Transverse colon (tissue), 4 donors: ENCODE results near the gene BBIP1. TPM values are rescaled to one million over a fixed set of nuclear protein-coding genes. Genes with fewer than 3 reads are reported as not detected.

ENCODE experiments used
- DNase-seq: peaks from one replicate; pipeline ENCODE4 v3.0.0-alpha.2; 2019
- H3K27ac ChIP-seq, 4 donors: fragments of 200-600 bp; sonication (generic); 2 replicates each; pipeline ENCODE4 v1.5.1; 2016 to 2018; ENCODE audit warnings: inconsistent platforms in 4 of 4
- H3K27me3 ChIP-seq: fragments of 200-600 bp; sonication (generic); 2 replicates; pipeline ENCODE4 v1.5.1; 2017; ENCODE audit warnings: inconsistent platforms
- H3K36me3 ChIP-seq, 4 donors: fragments of 200-600 bp; sonication (generic); 2 replicates each; pipeline ENCODE4 v1.5.1; 2017 to 2019; ENCODE audit warnings: inconsistent platforms in 4 of 4
- H3K4me1 ChIP-seq, 4 donors: fragments of 200-600 bp; sonication (generic); 2 replicates each; pipeline ENCODE4 v1.5.1; 2017 to 2020; ENCODE audit warnings: inconsistent platforms in 4 of 4
- H3K4me3 ChIP-seq, 4 donors: fragments of 200-600 bp; sonication (generic); 1 replicate in 1 of 4; 2 replicates in 3 of 4; pipeline versions ENCODE4 v1.5.1 to v1.6.1; 2017 to 2019; ENCODE audit warnings: inconsistent platforms in 4 of 4
- H3K9me3 ChIP-seq, 2 donors: fragments of 200-600 bp; sonication (generic); 2 replicates each; pipeline ENCODE4 v1.5.1; 2017 to 2019; ENCODE audit warnings: inconsistent platforms in 2 of 2
- EP300 ChIP-seq: sonication (generic); formaldehyde crosslinking; IDR thresholded peaks from one replicate; pipeline ENCODE4 v1.6.1; 2017; ENCODE audit warnings: antibody characterized with exemption, low read depth
- POLR2A ChIP-seq: fragments of 450-650 bp; IDR thresholded peaks from one replicate; pipeline ENCODE4 v1.6.1; 2016; ENCODE audit warnings: antibody characterized with exemption, mild to moderate bottlenecking, moderate library complexity
- POLR2AphosphoS5 ChIP-seq, 3 donors: sonication (generic); formaldehyde crosslinking; IDR thresholded peaks; one replicate each; pipeline ENCODE4 v1.6.1; 2016; ENCODE audit warnings: antibody characterized with exemption in 3 of 3
- WGBS, 2 donors: methylation state at CpG; one replicate each; pipeline ENCODE4 v1.1.5; 2018; ENCODE audit warnings: low coverage in 1 of 2; 5-methylcytosine and 5-hydroxymethylcytosine counted together
- in situ Hi-C, 4 donors: fragments of 200-750 bp; cut with MboI; loops; one replicate each; pipeline versions ENCODE4 v1.15.0 to v1.15.1; 2017; ENCODE audit warnings: low sequenced_read_pairs in 3 of 4, low pct_ligation_motif_present in 1 of 4, low pct_unique_long_range_greater_than_20kb in 1 of 4
- intact Hi-C: fragments of 100-400 bp; cut with DNase I; formaldehyde crosslinking; loops from one replicate; pipeline ENCODE4 v1.15.1; 2023; ENCODE audit warnings: low total_unique reads
- total RNA-seq, 4 donors: library from RNA; depleted of rRNA; stranded (reverse); fragments of >200 nt; gene quantifications; one replicate each; pipeline ENCODE4 v1.1.0, GENCODE V29; 2016
- TF ChIP-seq, protein P1 (sequence below), 5 experiments: fragments of 200-600 bp in 3 of 5; fragments of 450-650 bp in 2 of 5; sonication (generic) in 3 of 5; IDR thresholded peaks; 1 replicate in 2 of 5; 2 replicates in 3 of 5; pipeline ENCODE4 v1.5.1; 2016 to 2017; ENCODE audit warnings: antibody characterized with exemption in 5 of 5, inconsistent platforms in 3 of 5, mild to moderate bottlenecking in 2 of 5, moderate library complexity in 1 of 5

The BBIP1 gene
- total RNA-seq, 4 donors from 2014 or later = 9.6 to 44.9 (median 18.1) TPM

GRCh38 chr10:110936757-110937156 lies 17.8 kb upstream of the BBIP1 start:
- Histone ChIP-seq H3K27me3 (no peaks in the 10 kb centered on the region), H3K4me1 (peaks cover 0 to 18% (median 9%) of the 10 kb centered on the region in 4 donors), H3K36me3 (no peaks in the 10 kb centered on the region), H3K9me3 (no peaks in the 10 kb centered on the region), H3K4me3 (no peak overlapping the region), H3K27ac (no peak overlapping the region)
- DNase-seq = no peak
- TF ChIP-seq POLR2AphosphoS5 (IDR thresholded peaks at IDR 0.05) (no peak), EP300 (no peak), POLR2A (no peak)
- TF ChIP-seq, protein P1, sequence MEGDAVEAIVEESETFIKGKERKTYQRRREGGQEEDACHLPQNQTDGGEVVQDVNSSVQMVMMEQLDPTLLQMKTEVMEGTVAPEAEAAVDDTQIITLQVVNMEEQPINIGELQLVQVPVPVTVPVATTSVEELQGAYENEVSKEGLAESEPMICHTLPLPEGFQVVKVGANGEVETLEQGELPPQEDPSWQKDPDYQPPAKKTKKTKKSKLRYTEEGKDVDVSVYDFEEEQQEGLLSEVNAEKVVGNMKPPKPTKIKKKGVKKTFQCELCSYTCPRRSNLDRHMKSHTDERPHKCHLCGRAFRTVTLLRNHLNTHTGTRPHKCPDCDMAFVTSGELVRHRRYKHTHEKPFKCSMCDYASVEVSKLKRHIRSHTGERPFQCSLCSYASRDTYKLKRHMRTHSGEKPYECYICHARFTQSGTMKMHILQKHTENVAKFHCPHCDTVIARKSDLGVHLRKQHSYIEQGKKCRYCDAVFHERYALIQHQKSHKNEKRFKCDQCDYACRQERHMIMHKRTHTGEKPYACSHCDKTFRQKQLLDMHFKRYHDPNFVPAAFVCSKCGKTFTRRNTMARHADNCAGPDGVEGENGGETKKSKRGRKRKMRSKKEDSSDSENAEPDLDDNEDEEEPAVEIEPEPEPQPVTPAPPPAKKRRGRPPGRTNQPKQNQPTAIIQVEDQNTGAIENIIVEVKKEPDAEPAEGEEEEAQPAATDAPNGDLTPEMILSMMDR (IDR thresholded peaks at IDR 0.05) = no peak
- in situ Hi-C loops = no loop called here
- intact Hi-C loops = no loop called here
- 97% methylated on average over 18 of the region's 18 CpGs; no CpG with 5 or more reads in 1 of the 2 donors for WGBS, 2 donors

DNA sequence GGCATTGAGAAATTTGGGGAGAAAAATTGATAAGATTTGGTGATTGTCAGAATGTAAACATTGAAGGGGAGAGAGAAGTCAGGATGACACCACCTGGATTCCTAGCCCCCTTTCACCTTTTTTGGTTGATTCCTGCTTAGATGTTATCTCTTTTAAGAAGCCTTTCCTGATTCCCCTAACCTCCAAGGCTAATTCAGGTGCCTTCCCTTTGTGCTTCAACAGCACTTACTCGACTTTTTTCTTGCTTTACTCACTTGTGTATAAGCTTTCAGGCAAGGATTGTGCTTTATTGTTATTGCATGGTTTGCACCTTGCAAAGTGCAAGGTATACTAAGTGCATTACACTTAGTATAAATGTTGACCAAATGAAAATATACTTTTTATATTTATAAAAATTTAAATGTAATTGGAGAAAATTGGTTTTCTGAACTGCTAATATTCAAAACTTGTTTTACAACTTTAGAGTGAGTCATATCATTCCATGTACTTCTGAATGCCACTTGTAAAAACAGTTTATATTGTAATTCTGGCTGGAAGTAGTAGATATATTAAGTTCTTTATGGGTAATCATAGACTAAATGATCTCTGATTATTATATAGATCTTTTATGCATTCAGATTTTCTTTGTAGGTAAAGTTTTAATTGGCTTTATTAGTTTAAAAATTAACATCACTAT lies 13.7 kb upstream of the BBIP1 start:
- Histone ChIP-seq H3K36me3 (no peaks in the 10 kb centered on the region), H3K4me3 (no peak overlapping the region), H3K27ac (no peak overlapping the region), H3K9me3 (no peaks in the 10 kb centered on the region), H3K4me1 (peaks cover 0 to 29% (median 18%) of the 10 kb centered on the region in 4 donors), H3K27me3 (no peaks in the 10 kb centered on the region)
- intact Hi-C loops = no loop called here
- no peak for DNase-seq
- WGBS, 2 donors = 29 to 33% methylated on average over 1 of the region's 1 CpG
- TF ChIP-seq, protein P1 (IDR thresholded peaks at IDR 0.05) = no peak
- TF ChIP-seq EP300 (no peak), POLR2AphosphoS5 (IDR thresholded peaks at IDR 0.05) (no peak), POLR2A (no peak)
- in situ Hi-C loops = no loop called here

DNA sequence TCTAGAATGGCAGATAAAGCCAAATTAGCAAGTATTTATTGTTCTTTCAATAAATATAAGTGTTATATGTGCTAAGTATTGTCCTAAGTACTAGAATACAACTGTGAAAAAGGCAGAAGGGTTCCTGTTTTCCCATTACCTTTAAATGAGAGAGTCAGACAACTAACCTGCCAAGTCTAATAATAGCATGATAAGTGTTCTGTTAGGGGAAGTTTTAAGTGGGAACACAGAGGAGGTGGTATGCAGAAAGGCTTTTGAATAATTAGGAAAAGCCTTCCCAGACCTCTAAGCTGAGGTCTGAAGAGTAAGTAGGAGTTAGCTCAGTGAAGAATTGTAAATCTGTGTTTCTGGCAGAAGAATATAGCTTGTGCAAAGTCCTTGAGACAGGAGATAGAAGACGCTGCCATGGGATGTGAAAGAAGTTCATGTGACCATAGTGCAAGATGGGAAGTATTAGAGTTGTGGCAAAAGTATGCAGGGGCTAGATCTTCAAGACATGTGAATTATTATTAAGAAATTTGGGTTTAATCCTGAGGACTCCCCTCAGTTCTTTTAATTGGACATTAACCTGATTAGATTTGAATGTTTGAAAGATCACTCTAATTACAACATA lies 12.9 kb upstream of the BBIP1 start:
- in situ Hi-C loops = no loop called here

GRCh38 chr10:110927461-110927860 lies 8.5 kb upstream of the BBIP1 start:
- H3K4me1 ChIP-seq = peaks cover 8 to 53% (median 28%) of the 10 kb centered on the region in 4 donors
- TF ChIP-seq POLR2A = no peak
- TF ChIP-seq, protein P1 (IDR thresholded peaks at IDR 0.05) = no peak
- in situ Hi-C loops (no loop called here), intact Hi-C loops (no loop called here)
- H3K9me3 ChIP-seq = no peaks in the 10 kb centered on the region
- H3K27me3 ChIP-seq = no peaks in the 10 kb centered on the region
- DNase-seq = no peak
- WGBS, 2 donors = 81 to 95% methylated on average over 2 of the region's 2 CpGs
- no peak overlapping the region for H3K27ac ChIP-seq
- no peaks in the 10 kb centered on the region for H3K36me3 ChIP-seq
- H3K4me3 ChIP-seq = no peak overlapping the region

More for the DNA sequence above, 12.9 kb upstream of the BBIP1 start:
- TF ChIP-seq, protein P1 (IDR thresholded peaks at IDR 0.05) = no peak
- no peak for TF ChIP-seq EP300
- TF ChIP-seq POLR2A = no peak
- TF ChIP-seq POLR2AphosphoS5 (IDR thresholded peaks at IDR 0.05) = no peak
- H3K27ac ChIP-seq = no peak overlapping the region
- H3K4me3 ChIP-seq = no peak overlapping the region
- H3K4me1 ChIP-seq = peaks cover 0 to 29% (median 18%) of the 10 kb centered on the region in 4 donors
- no peak for DNase-seq
- no peaks in the 10 kb centered on the region for H3K9me3 ChIP-seq
- no peaks in the 10 kb centered on the region for H3K36me3 ChIP-seq
- H3K27me3 ChIP-seq = no peaks in the 10 kb centered on the region
- intact Hi-C loops = no loop called here
- WGBS, 2 donors = 54 to 76% methylated on average over 1 of the region's 1 CpG
